ENCODE data around the gene MADD. TPM values are rescaled to one million over a fixed set of nuclear protein-coding genes. Genes with fewer than 3 reads are reported as not detected.

The MADD gene
- total and polyA plus RNA-seq, 2 donors, result 28.9 to 32.9 TPM

DNA sequence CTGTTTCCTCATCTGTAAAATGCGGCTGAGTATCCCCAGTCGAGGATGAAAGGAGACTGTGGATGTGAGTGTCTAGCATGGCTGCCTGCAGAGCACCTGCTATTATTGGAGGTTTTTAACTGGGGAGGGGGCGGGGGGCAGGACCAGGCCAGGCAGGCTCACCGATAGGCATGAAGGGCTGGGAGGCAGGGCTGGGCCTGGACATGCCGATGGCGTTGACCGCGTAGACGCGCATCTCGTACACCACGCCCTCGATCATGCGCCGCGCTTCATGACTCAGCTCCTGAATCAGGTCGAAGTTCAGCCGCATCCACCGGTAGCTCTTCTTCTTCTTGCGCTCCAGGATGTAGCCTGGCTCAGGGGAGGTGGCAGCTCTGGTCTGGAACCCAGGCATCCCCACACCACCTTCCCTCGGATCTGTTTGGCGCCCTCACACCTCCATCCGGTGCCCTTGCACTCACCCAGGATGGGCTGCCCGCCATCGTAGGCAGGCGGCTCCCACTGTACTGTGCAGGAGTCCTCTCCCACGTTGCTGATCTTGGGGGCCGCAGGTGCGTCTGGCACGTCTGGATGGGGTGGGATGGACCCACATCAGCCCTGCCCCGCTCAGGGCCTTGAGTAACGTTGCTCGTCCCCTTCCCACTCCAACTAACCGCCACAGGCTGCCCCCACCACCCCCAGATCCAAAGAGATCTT lies 67.4 kb downstream of the MADD start:
- whole genome bisulfite sequencing, result 88% methylated on average over 34 of the region's 34 CpGs

DNA sequence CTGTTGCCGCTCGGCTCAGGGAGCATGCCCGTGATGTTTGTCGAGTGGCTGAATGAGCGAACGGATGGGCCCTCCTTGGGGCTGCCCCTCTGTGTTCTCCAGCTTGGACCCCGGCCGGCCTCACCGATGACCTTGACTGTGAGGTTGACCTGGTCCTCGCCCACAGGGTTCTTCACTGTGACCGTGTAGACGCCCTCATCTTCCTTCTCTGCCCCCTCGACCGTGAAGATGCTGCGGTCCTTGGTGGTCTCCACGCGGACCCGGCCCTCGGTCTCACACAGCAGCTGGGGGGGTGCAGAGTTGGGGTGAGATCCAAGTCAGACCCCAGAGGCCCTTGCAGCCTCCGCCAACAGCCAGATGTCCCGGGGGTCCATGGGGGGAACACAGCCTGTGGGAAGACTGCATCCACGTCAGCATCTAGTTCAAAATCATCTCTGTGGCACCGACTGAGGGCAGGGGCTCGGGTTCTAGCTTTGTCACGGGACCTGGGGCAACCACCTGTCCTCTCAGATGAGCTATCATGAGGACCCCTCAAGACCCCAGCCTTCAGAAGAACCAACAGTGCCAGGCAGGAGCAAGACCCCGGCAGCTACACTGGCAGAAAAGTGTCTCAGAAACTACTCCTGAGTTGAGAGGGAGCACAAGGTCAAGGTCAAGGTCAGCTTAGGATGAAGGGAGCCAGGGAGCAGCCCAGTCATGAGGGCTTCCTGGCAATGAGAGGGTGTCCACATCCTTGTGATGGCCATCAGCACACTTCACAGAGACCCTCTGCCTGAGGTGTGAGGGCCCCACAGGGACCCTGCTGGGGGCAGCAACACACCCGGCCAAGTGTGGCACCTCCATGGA lies 68.7 kb downstream of the MADD start:
- WGBS, result 91% methylated on average over 27 of the region's 27 CpGs
- no peak for DNase-seq (ENCODE audit: extremely low spot score)
- Histone ChIP-seq H3K27ac (ENCODE audit: low read depth) (no peak overlapping the region), H3K36me3 (ENCODE audit: insufficient read depth) (no peaks in the 10 kb centered on the region), H3K4me3 (ENCODE audit: low read depth, low read length) (no peak overlapping the region), H3K4me1 (ENCODE audit: insufficient read depth) (no peaks in the 10 kb centered on the region)

More for the DNA sequence above, 67.4 kb downstream of the MADD start:
- H3K4me1 ChIP-seq (ENCODE audit: insufficient read depth), result no peaks in the 10 kb centered on the region
- no peak overlapping the region for H3K27ac ChIP-seq (ENCODE audit: low read depth)
- H3K36me3 ChIP-seq (ENCODE audit: insufficient read depth), result no peaks in the 10 kb centered on the region
- H3K4me3 ChIP-seq (ENCODE audit: low read depth, low read length), result no peak overlapping the region
- no peak for DNase-seq (ENCODE audit: extremely low spot score)

DNA sequence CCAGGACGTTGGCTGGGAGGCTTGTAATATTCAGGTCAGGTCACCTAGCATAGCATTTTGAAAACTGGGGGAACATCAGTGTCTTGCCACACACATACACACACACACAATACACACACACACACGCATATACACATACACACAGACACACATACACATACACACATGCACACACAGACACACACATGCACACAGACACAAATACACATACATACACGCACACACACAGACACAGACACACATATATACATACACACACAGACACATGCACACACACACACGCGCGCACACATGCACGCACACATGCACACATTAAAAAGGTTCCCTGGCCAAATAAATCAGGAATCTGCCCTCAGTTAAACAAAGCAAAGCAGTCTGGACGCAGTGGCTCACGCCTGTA lies 70.1 kb downstream of the MADD start:
- no peaks in the 10 kb centered on the region for H3K36me3 ChIP-seq (ENCODE audit: insufficient read depth)
- 79% methylated on average over 9 of the region's 9 CpGs for WGBS
- DNase-seq (ENCODE audit: extremely low spot score), result no peak
- no peaks in the 10 kb centered on the region for H3K4me1 ChIP-seq (ENCODE audit: insufficient read depth)
- H3K4me3 ChIP-seq (ENCODE audit: low read depth, low read length), result no peak overlapping the region
- H3K27ac ChIP-seq (ENCODE audit: low read depth), result no peak overlapping the region

DNA sequence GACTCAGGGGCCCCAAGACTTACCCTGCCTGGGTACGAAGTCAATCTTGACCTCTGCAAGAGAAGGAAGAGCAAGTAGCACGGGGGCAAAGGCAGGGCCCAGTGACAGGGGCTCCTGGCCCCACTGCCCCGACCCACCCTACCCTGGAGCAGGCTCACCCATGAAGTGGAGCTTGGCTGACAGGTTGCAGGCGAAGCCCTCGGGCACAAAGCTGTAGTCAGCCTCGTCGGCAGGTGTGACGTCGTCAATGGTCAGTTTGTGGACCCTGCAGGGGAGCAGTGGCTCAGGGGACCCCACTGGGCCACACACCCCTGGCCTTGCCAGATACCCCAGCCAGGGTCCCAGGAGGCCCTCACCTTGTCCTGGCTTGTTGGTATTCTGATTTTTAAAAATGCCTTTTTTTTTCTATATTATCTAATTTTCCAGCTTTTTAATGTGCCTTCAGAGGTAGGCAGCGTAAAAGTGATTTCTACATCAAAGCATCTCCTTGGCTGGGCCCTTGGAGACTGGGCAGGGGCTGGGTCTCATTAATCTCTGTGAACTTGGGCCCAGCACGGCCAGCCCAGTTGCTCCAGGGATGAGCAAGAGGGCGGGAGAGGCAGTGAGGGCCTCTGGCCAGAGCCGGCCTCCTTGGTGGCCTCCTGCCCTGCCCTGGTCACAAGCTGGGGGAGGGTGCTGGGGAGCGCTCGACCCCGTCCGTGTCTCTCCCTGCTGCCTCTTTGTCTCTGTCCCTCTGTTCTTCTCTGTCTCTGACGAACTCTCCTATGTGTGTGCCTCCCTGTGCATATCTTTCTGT lies 71.2 kb downstream of the MADD start:
- no peaks in the 10 kb centered on the region for H3K4me1 ChIP-seq (ENCODE audit: insufficient read depth)
- no peak for DNase-seq (ENCODE audit: extremely low spot score)
- no peaks in the 10 kb centered on the region for H3K36me3 ChIP-seq (ENCODE audit: insufficient read depth)
- 65% methylated on average over 18 of the region's 18 CpGs for WGBS
- no peak overlapping the region for H3K4me3 ChIP-seq (ENCODE audit: low read depth, low read length)
- H3K27ac ChIP-seq (ENCODE audit: low read depth), result no peak overlapping the region

DNA sequence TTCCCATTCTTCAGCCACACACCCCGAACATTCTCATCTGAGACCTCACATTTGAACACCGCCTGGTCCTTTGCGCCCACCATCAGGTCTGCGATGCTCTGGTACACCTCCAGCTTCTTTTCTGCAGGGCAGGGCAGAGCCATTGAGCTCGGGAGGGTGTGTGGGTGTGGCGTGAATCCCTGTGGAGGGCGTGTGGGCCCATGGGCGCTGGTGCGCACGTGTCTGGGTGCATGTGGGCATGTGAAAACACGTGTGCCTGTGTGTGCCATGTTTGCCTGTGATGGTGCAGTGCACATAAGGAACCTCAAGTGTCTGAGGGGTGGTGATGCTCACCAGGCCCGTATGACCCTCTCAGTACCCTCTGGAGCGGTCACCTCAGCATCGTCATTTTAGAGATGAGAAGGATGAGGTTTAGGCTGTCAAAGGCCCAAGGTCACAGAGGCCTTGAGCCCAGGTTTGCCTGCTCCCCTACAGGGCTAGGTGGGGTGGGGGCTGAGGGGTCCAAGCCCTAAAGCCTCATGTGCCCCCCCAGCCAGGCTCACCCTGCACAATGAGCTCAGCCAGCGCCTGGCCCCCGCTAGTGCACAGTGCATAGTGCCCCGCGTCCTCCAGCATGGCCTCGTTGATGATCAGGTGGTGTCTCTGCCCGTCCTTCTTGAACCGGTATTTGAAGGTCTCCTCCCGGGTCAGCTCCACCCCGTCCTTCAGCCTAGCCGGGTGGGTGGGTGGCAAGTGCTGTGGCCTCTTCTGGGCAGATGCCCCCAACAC lies 72.3 kb downstream of the MADD start:
- no peak overlapping the region for H3K4me3 ChIP-seq (ENCODE audit: low read depth, low read length)
- H3K27ac ChIP-seq (ENCODE audit: low read depth), result no peak overlapping the region
- no peaks in the 10 kb centered on the region for H3K36me3 ChIP-seq (ENCODE audit: insufficient read depth)
- WGBS, result 91% methylated on average over 24 of the region's 24 CpGs
- no peak for DNase-seq (ENCODE audit: extremely low spot score)
- H3K4me1 ChIP-seq (ENCODE audit: insufficient read depth), result no peaks in the 10 kb centered on the region

DNA sequence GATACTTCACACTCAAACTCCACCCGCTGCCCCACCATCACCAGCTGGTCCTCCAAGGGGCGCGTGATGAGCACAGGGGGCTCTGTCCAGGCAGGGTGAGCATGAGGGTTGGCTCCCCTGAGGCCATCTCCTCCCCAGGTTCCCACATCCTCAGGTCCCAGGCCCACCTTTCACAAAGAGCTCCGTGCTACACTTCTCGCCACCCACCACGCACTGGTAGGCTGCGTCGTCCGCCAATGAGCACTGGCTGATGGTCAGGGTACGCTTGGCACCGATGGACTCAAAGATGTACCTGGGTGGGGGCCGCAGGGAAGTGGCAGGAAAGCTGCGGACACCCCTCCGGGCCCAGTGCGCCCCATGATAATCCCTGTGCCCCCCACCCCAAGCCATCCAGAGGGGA lies 72.9 kb downstream of the MADD start:
- Histone ChIP-seq H3K4me3 (ENCODE audit: low read depth, low read length) (no peak overlapping the region), H3K27ac (ENCODE audit: low read depth) (no peak overlapping the region), H3K4me1 (ENCODE audit: insufficient read depth) (no peaks in the 10 kb centered on the region), H3K36me3 (ENCODE audit: insufficient read depth) (no peaks in the 10 kb centered on the region)
- DNase-seq (ENCODE audit: extremely low spot score), result no peak
- 95% methylated on average over 15 of the region's 15 CpGs for WGBS

DNA sequence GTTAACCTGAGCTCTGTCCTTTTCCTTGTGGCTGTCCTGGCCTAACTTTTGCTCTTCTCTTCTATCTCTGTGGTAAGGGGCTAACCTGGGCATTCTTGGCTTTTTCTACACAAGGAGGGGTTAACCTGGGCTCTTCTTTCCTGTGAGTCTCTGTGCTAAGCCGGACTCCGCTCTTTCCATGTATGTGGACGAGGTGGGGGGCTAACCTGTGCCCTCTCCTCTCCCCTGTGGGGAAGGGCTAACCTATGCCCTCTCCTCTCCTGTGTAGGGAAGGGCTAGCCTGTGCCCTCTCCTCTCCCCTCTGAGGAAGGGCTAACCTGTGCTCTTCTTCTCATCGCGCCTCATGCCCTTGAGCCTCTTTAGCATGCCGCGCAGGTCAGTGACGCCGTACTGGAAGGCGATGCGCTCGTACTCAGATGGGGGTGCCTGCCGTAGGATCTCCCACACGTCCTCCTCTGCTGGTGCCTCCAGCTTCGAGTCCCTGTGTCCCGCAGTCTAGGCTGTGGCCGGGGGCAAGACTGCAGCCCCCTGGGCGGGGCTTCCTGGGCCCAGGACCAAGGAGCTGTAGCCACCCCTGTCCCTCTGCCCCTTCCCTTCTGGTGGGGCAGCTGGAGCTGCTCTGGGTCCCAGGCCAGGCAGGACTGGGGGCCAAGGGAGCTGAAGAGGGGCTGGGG lies 76.1 kb downstream of the MADD start:
- Histone ChIP-seq H3K4me3 (ENCODE audit: low read depth, low read length) (no peak overlapping the region), H3K27ac (ENCODE audit: low read depth) (no peak overlapping the region), H3K4me1 (ENCODE audit: insufficient read depth) (no peaks in the 10 kb centered on the region), H3K36me3 (ENCODE audit: insufficient read depth) (no peaks in the 10 kb centered on the region)
- DNase-seq (ENCODE audit: extremely low spot score), result no peak
- 83% methylated on average over 18 of the region's 18 CpGs for WGBS

DNA sequence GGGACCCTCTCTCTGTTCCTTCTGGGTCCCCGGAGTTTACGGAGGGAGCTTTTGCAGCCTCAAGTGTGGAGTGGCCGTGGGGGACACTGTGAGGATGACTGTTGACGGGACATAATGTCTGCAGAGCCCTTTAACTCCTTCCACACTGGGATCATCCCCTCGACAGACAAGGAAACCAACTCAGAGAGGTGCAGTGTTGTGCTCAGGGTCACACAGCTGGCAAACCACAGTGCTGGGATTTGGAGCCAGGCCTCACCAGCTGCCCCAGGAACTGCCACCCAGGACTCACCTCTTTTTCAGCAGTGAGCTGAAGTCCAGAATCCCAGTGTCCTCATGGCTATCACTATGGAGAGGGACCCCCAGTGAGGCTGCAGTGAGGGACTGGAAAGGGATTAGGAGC lies 77.2 kb downstream of the MADD start:
- no peak overlapping the region for H3K27ac ChIP-seq (ENCODE audit: low read depth)
- H3K36me3 ChIP-seq (ENCODE audit: insufficient read depth), result no peaks in the 10 kb centered on the region
- WGBS, result 74% methylated on average over 5 of the region's 5 CpGs
- no peak for DNase-seq (ENCODE audit: extremely low spot score)
- H3K4me3 ChIP-seq (ENCODE audit: low read depth, low read length), result no peak overlapping the region
- H3K4me1 ChIP-seq (ENCODE audit: insufficient read depth), result no peaks in the 10 kb centered on the region

DNA sequence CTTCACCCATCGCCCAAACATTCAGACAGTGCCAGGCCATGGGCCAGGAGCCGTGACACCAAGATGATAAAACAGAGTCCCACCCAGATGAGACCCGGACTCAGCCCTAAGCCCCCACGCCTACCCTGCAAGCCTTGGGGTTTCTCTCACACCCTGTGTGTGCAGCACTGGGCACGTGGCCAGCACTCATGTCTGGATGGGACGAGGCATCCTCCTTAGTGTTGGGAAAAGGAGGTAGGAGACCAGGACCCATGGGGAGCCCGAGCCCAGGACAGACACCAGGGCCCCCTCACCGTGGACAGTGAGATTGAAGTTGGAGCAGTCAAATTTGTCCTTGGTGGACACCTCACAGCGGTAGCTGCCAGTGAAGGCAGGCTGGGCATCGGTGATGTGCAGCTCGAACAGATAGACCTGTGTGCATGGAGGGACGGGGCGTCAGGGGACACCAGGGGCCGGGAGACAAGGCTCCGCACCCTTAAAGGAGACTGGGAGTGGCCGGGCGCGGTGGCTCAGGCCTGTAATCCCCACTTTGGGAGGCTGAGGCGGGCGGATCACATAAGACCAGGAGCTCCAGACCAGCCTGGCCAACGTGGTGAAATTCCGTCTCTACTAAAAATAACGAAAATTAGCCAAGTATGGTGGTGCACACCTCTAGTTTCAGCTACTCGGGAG lies 78.3 kb downstream of the MADD start:
- H3K36me3 ChIP-seq (ENCODE audit: insufficient read depth), result no peaks in the 10 kb centered on the region
- WGBS, result 76% methylated on average over 24 of the region's 24 CpGs
- H3K27ac ChIP-seq (ENCODE audit: low read depth), result no peak overlapping the region
- H3K4me3 ChIP-seq (ENCODE audit: low read depth, low read length), result no peak overlapping the region
- DNase-seq (ENCODE audit: extremely low spot score), result no peak
- no peaks in the 10 kb centered on the region for H3K4me1 ChIP-seq (ENCODE audit: insufficient read depth)

DNA sequence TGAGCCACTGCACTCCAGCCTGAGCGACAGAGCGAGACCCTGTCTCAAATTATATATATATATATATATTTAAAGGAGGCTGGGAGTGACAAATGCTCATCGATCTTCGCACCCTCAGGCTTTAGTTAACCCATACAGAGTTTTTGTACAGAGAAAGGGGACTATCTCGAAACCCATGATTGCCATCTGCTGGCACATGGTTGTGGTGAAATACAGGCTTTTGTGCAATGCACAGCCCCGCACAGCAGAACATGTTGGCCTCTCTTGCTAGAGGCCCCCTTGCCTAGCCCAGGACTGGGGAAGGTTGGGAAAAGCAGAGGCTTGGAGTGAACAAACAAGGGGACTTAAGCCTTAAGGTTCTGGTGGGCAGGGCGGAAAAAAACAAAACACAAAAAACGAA lies 78.9 kb downstream of the MADD start:
- H3K27ac ChIP-seq (ENCODE audit: low read depth), result no peak overlapping the region
- 78% methylated on average over 8 of the region's 8 CpGs for WGBS
- H3K36me3 ChIP-seq (ENCODE audit: insufficient read depth), result no peaks in the 10 kb centered on the region
- no peak overlapping the region for H3K4me3 ChIP-seq (ENCODE audit: low read depth, low read length)
- DNase-seq (ENCODE audit: extremely low spot score), result no peak
- no peaks in the 10 kb centered on the region for H3K4me1 ChIP-seq (ENCODE audit: insufficient read depth)

DNA sequence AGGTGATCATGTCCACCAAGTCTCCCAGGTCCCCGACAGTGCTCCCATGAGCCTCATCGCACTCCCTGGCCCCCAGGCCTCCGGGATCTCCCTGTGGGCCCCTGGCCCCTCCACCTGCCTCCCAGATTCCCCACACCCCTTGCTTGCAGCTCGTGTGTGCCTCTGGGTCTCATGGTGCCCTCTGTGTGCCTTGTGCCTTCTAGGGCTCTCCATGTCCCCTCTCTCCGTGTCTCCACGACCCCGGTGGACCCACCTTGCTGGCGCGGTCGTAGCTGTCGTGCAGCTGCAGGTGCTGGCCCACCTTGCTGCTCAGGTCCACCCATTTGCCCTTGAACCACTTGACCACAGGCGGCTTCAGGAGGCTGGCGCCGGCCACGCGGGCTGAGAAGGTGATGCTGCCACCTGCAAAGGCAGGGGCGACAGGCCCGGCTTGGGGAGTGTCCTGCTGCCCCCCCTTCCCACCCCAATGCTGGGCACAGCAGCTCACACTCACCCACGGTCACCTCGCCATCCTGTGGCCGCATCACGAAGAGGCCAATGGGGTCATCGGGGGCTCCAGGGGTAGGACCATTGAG lies 79.7 kb downstream of the MADD start:
- Histone ChIP-seq H3K27ac (ENCODE audit: low read depth) (no peak overlapping the region), H3K4me3 (ENCODE audit: low read depth, low read length) (no peak overlapping the region), H3K4me1 (ENCODE audit: insufficient read depth) (no peaks in the 10 kb centered on the region), H3K36me3 (ENCODE audit: insufficient read depth) (no peaks in the 10 kb centered on the region)
- no peak for DNase-seq (ENCODE audit: extremely low spot score)
- 94% methylated on average over 23 of the region's 23 CpGs for WGBS

DNA sequence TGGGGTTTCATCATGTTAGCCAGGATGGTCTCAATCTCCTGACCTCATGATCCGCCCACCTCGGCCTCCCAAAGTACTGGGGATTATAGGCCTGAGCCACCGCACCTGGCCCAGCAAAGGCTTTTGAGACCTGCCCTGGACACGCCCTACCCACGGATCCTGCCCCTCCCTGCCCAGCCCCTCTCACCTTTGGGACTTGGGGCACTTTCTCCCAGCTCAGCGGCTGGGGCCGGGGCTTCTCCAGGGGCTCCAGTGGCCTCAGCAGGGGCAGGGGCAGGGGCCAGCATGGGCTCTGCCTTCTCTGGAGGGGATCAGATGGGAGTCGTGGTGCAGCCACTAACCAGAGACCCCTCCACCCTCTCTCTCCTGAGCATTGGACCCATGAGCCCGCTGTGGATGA lies 80.4 kb downstream of the MADD start:
- 87% methylated on average over 9 of the region's 9 CpGs for WGBS
- H3K27ac ChIP-seq (ENCODE audit: low read depth), result no peak overlapping the region
- no peaks in the 10 kb centered on the region for H3K36me3 ChIP-seq (ENCODE audit: insufficient read depth)
- H3K4me3 ChIP-seq (ENCODE audit: low read depth, low read length), result no peak overlapping the region
- H3K4me1 ChIP-seq (ENCODE audit: insufficient read depth), result no peaks in the 10 kb centered on the region
- no peak for DNase-seq (ENCODE audit: extremely low spot score)
